HCEC 1CT (cell line): ENCODE results near the gene ERG28.
A peak's percentile ranks its signal among the peaks of the same experiment; 100 is the strongest.

Experiments used
- DNase-seq: peaks from one replicate; pipeline ENCODE4 v3.0.0-alpha.2; 2017

ERG28 gene

GRCh38 chr14:75657331-75657730 lies 3.3 kb downstream of the ERG28 start:
- no peak for DNase-seq

- DNase-seq: no peak
Measured at GRCh38 chr14:75655235-75655634, 5.4 kb downstream of the ERG28 start.

DNA sequence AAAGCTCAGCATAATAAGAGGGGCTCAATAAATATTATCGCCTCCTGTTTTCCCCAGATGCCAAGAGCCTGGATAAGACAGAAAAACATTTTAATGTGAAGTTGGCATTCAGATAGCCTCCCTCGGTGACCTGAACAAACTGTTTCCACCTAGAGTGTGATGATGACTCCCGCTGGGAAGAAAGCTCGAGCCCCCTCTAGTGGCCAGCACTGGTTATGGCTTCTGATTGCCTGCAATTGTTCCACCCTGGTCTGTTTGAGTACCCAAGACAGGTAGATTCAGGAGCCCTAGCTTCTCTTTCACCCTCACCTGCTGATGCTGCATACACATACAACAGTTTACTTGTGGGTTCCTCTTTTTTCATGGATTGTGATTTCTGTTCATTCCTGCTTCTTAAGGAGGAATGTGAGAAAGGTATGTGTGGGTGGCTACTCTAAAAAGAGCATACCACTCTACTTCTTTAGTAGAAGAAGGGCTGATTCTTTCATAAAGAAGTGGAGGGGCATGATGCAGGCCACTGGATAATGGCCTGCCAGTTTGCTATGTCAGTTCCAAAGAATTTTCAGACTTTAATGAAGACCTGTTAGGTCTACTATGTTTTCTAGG lies 6.4 kb downstream of the ERG28 start:
- DNase-seq: peak; percentile 56

- DNase-seq: no peak
Measured at GRCh38 chr14:75653563-75653962, 7.1 kb downstream of the ERG28 start.

DNA sequence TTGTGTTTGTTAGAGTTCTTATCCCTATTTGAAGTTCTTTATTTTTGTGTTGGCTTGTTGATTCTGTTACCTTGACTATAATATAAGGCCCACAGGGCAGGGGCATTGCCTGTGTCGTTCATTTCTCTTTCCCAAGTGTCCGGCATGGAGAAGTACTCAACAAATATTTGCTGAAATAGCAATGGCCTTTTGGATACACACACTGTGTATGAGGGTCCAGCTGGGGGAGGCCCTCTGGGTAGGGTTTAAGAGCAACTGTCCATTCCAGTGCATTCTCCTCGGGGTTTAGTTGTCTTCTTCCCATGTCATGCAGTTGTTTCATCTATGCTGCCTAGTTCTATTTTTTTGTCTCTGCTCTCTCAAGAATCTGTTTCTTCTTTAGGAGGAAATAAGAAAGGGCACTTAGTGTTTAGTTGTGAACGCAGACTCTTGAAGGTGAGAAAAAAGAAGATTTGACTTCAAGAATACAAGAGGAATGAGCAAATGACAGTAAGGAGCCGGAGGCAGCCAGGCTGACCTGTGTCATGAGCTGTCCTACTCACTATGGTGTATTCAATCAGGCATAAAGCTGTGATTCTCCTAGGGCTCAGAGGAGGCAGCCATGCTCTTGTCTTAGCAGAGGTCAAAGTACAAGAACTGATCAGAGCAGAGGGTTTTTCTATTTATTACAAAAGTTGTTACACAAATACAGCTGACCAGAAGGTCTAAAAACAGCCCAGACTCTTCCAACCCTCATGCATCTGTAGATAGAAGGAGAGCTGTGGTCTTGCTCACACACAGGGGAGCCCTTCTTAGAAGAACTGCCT lies 10.2 kb downstream of the ERG28 start:
- DNase-seq: no peak

DNA sequence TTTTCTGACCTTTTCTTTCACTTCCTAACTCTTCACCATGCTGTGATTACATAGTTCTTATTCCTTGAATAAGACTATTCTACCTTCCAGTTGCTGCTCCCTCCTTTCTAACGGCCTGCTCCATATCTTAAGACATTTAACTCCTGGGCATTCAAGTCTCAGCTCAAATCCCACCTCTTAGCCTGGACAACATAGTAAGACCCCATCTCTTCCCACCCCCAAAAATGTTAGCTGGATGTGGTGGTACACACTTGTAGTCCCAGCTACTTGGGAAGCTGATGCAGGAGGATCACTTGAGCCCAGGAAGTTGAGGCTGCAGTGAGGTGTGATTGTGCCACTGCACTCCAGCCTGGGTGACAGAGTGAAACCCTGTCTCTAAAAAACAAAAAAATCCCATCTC lies 10.9 kb downstream of the ERG28 start:
- DNase-seq: no peak

- DNase-seq: no peak
Measured at GRCh38 chr14:75649337-75649736, 11.3 kb downstream of the ERG28 start.

GRCh38 chr14:75648066-75648838 lies 12.4 kb downstream of the ERG28 start:
- peak; percentile 98 for DNase-seq

DNA sequence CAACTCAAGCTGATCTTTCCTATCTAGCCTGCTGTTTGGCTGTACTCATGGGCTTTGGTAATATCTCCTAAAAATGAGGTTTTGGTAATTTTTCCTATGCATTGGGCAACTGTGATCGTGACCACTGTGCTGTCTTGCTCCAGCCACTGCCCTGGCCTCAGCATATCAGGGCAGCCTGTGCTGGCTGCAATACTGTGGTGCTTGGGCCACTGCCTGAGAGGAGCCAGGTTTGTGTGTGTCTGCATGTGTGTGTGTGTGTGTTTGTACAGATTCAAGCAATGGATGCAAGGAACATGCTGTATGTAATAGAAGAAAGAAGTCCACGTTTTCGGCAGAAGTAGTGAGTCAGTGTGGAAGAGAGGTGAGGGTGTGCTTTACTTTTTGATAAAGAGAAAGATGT lies 13.0 kb downstream of the ERG28 start:
- peak; percentile 19 for DNase-seq

- no peak for DNase-seq
Measured at GRCh38 chr14:75646762-75647161, 13.9 kb downstream of the ERG28 start.

GRCh38 chr14:75645056-75645455 lies 15.6 kb downstream of the ERG28 start:
- DNase-seq: no peak

DNA sequence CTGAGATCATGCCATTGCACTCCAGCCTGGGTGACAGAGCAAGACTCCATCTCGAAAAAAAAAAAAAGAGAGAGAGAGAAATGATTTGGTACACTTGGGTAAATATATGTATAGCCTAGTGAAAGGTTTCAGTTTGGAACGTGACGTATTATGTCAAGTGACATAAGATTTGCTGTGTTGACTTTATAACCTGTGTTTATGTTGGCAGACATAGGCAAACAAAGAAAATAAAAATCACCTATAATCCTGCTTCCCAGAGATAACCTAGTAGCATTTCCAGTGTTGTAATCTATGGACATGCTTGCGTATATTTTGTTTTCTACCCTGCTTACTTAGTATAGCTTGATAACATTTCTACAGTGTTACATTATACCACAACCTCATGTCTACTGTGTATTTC lies 16.7 kb downstream of the ERG28 start:
- DNase-seq: no peak

DNA sequence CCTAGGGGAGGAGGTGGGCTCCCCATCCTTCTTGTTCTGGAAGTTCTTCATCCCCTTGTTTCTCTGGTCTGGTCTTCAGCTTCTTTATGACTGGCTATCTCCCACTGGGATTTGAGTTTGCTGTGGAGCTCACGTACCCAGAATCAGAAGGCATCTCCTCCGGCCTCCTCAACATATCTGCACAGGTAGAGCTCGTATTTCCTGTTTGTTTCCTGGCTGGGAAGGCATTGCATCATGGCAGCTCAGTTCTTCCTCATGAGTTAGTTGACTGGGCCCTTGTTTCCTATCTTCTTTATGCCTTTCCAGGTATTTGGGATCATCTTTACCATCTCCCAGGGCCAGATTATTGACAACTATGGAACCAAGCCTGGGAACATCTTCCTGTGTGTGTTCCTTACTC lies 19.8 kb downstream of the ERG28 start:
- DNase-seq: no peak

GRCh38 chr14:75636100-75636692 lies 24.5 kb downstream of the ERG28 start:
- no peak for DNase-seq

- DNase-seq: no peak
Measured at GRCh38 chr14:75634848-75635247, 25.8 kb downstream of the ERG28 start.

DNA sequence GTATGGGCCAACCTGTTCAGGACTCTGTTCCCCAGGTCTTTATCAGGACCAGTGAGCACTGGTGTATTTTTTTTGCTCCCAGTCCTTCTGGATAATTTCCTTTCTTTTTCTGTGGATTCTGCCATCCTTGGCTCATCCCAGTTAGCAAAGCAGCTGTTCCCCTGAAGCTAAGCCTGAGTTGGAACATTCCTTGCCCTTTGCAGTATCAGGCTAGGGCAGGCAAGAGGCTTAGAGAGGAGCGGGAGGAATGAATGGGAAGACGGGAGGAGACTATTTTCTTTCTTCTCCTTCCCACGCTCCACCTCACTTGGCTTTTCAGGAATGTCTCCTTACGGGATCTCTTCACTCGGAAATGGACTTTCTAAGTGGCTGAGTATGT lies 29.2 kb downstream of the ERG28 start:
- no peak for DNase-seq

GRCh38 chr14:75630695-75631452 lies 29.8 kb downstream of the ERG28 start:
- no peak for DNase-seq

DNA sequence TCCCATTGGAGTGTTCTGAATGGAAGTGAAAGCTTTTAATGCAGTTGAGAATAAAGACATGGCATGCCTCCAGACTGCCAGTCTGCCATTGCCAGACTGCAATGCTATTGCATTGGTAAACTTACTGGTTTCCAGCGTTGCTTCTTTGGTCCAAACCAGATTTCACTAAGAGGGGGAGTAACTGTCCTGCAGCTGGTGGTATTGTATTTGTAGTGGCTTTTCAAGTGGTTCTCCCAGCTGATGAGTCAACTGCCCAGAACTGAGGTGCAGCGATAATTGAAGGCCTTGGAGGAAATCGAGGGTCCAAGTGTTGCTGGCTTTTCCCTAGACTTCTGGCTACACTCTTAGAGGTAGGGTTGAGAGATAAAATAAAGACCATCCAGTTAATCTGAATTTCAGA lies 31.9 kb downstream of the ERG28 start:
- DNase-seq: no peak

DNA sequence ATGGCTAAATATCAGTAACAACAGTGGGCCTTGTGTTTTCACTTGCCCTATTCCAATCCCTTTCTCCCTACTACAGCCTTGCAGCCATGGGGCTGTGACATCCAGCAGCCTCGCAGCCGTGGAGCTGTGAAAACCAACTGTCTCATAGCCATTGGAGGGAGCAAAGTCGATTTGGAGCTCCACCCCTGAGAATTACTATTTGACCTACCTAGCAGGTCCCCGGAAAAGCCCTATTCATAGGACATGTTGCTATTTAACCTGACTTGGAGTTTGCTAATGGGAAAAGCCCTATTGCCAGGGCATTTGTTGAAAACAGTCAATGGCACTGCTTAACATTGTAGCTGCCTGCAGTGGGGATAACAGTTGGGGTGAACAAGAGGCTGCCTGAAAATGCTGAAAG lies 33.3 kb downstream of the ERG28 start:
- DNase-seq: no peak

DNA sequence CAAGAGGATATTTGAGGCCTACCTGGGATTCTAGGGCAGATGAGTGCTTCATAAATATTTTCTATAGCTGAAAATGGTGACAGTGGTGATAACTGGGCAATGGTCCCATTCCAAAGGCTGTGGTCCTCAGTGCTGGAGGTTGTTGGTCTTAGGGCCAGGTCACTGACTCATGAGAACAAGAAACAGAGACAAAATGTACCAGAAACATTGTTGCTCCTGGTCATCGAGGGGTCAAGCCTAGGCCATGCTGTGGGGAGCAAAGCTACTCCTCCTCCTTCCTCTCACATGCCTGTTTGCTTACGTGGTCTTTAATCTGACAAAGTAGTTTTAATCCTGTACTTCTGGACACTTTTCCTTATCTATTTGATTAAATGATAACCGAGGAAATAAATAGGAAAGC lies 33.8 kb downstream of the ERG28 start:
- DNase-seq: peak; percentile 39

DNA sequence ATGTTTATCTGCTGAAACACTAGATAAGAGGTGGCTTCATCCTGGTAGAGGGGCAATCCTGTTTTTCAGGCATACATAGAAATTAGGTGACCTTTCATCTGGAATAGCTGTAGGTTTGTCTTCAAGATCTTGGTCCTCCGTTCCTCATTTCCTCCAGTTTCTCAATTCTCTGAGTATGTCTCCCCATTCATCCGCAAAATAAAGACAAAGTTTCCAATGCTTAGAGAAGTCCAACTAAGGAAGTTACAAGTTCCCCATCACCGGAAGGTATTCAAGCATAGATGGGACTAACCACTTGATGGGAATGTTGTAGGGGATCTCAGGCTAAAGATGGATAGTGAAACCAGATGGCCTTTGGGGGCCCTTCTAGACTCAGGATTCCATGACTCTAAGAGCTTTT lies 34.3 kb downstream of the ERG28 start:
- no peak for DNase-seq

GRCh38 chr14:75625034-75625433 lies 35.6 kb downstream of the ERG28 start:
- DNase-seq: no peak

DNA sequence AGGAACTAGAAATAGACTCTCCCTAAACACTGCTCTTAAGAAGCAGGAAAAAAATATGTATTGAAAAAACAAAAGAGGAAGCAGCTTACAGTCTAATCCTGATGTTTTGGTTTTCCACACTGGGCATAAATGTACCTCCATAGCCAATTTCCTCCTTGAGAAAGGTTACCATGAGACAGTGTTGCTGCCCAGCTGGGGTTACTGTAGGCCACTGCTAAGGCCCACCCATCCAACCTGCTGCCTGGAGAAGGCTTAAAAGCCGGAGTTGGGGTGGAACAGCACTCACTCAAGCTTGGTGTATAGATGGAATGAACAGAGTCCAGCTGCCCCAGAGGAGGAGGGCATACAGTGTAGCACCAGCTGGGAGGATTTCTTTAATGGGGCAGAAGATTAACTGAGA lies 41.1 kb downstream of the ERG28 start:
- DNase-seq: no peak
